Eye (tissue), 1 donor: ENCODE results near the gene CTBP1.

Experiments used
- DNase-seq: peaks from one replicate; pipeline ENCODE4 v3.0.0-alpha.2; 2015

CTBP1 gene

GRCh38 chr4:1279253-1279652, 30.3 kb upstream of the CTBP1 start:
- no peak for DNase-seq

GRCh38 chr4:1277667-1278665, 29.0 kb upstream of the CTBP1 start:
- DNase-seq, result no peak

- no peak for DNase-seq
Measured at GRCh38 chr4:1276984-1277383, 28.1 kb upstream of the CTBP1 start.

GRCh38 chr4:1274871-1275270, 25.9 kb upstream of the CTBP1 start:
- no peak for DNase-seq

- no peak for DNase-seq
Measured at GRCh38 chr4:1271686-1272085, 22.8 kb upstream of the CTBP1 start.

GRCh38 chr4:1269209-1269608, 20.3 kb upstream of the CTBP1 start:
- no peak for DNase-seq

GRCh38 chr4:1266881-1267763, 18.2 kb upstream of the CTBP1 start:
- no peak for DNase-seq

GRCh38 chr4:1265351-1265750, 16.4 kb upstream of the CTBP1 start:
- no peak for DNase-seq

GRCh38 chr4:1264942-1265341, 16.0 kb upstream of the CTBP1 start:
- no peak for DNase-seq

GRCh38 chr4:1261107-1261928, 12.4 kb upstream of the CTBP1 start:
- no peak for DNase-seq

- no peak for DNase-seq
Measured at GRCh38 chr4:1260418-1261106, 11.6 kb upstream of the CTBP1 start.

GRCh38 chr4:1259966-1260365, 11.0 kb upstream of the CTBP1 start:
- DNase-seq, result no peak

- no peak for DNase-seq
Measured at GRCh38 chr4:1258457-1258856, 9.5 kb upstream of the CTBP1 start.

GRCh38 chr4:1255699-1256098, 6.8 kb upstream of the CTBP1 start:
- no peak for DNase-seq

- DNase-seq, result no peak
Measured at GRCh38 chr4:1255151-1255550, 6.2 kb upstream of the CTBP1 start.

GRCh38 chr4:1253831-1254230, 4.9 kb upstream of the CTBP1 start:
- no peak for DNase-seq

- no peak for DNase-seq
Measured at GRCh38 chr4:1252928-1253492, 4.1 kb upstream of the CTBP1 start.

GRCh38 chr4:1251773-1252066, 2.8 kb upstream of the CTBP1 start:
- no peak for DNase-seq

- no peak for DNase-seq
Measured at GRCh38 chr4:1250921-1251772, 2.2 kb upstream of the CTBP1 start.

- no peak for DNase-seq
Measured at GRCh38 chr4:1250527-1250812, 1.5 kb upstream of the CTBP1 start.
